NCI-H1048 (cell line): ENCODE measurements around the gene ZNF3.
"Not testable (repeated sequence)": the region's sequence is repeated elsewhere in the genome, so short reads cannot be mapped to it uniquely, and the experiment has no call there.

Source experiments
- DNase-seq: peaks from one replicate; lab custom pipeline; 2025; lab: John Stamatoyannopoulos, UW

The ZNF3 gene

DNA sequence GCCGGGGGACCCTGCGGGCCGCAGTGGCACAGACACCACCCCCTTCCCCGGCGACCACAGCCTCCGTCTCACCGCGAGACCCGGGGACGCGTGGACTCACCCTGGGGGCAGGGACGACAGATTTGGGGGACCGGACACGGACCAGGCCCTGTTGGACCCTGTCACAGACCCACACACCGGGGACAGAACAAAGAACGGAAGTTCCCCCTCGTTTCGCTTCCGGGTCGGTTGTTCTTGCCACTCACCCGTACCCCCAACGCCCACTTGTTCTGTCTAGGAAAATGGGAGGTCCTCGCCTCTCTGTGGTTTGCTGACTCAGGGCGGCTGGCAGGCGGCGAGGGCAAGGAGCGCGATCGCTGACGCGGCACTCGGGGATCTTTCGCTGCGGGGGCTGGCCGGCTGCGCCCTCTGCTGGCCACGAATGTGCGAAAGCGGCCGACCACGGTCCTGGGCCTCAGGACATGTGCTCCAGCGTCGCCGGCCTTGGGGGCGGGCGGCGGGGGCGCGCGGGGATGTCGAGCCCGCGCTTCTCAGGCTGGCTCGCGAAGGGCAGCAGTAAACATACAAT, at the start of gene ZNF3:
Gene ZNF3, minus strand, starts transcription at position 189 of the 568 bp plus-strand sequence. CDS start 4,366 bp downstream, outside the sequence.
- peak; percentile 99 for DNase-seq

- DNase-seq: peak; percentile 20
These were observed 49.3 kb upstream of the ZNF3 start for GRCh38 chr7:100130608-100131453.

DNA sequence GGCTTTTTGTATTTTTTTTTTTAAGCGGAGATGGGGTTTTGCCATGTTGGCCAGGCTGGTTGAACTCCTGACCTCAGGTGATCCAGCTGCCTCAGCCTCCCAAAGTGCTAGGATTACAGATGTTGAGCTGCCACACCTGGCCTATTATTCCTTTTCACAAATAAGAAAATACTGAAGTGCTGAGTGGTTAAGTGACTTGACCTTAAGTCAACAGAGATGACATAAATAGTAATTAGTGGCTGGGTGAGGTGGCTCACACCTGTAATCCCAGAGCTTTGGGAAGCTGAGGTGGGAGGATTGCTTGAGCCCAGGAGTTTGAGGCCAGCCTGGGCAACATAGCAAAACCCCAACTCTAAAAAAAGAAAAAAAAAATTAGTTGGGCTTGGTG, 48.7 kb upstream of the ZNF3 start:
- DNase-seq: not testable (repeated sequence)

- no peak for DNase-seq
These were observed 47.1 kb upstream of the ZNF3 start for GRCh38 chr7:100128637-100128963.

- DNase-seq: no peak
These were observed 46.5 kb upstream of the ZNF3 start for GRCh38 chr7:100127866-100128636.

GRCh38 chr7:100126931-100127865, 45.7 kb upstream of the ZNF3 start, which contains the start of gene MBLAC1:
MBLAC1 (plus strand) TSS chr7:100126967; CDS start chr7:100127396, 429 bp downstream.
- peak; percentile 80 for DNase-seq

DNA sequence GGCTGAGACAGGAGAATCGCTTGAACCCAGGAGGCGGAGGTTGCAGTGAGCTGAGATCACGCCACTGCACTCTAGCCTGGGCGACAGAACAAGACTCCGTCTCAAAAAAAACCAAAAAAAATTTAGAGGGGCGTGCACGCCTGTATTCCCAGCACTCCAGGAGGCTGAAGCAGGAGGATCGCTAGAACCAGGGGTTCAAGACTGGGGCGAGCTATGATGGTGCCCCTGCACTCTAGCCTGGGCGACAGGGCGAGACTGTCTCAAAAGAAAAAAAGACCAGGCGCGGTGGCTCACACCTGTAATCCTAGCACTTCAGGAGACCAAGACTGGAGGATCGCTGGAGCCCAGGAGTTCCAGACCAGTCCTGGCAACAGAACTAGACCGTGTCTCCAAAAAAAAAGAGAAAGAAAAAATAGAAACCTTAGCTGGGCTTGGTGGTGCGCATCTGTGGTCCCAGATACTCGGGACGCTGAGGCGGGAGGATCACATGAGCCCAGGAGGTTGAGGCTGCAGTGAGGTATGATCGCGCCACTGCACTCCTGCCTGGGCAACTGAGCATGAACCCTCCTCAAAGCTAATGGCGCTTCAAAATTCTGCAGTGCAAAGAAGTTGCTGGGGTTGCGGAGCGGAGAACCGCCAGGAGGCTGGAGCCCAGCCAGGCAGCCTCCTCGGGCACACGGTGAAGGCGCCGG, 44.9 kb upstream of the ZNF3 start:
- no peak for DNase-seq

DNA sequence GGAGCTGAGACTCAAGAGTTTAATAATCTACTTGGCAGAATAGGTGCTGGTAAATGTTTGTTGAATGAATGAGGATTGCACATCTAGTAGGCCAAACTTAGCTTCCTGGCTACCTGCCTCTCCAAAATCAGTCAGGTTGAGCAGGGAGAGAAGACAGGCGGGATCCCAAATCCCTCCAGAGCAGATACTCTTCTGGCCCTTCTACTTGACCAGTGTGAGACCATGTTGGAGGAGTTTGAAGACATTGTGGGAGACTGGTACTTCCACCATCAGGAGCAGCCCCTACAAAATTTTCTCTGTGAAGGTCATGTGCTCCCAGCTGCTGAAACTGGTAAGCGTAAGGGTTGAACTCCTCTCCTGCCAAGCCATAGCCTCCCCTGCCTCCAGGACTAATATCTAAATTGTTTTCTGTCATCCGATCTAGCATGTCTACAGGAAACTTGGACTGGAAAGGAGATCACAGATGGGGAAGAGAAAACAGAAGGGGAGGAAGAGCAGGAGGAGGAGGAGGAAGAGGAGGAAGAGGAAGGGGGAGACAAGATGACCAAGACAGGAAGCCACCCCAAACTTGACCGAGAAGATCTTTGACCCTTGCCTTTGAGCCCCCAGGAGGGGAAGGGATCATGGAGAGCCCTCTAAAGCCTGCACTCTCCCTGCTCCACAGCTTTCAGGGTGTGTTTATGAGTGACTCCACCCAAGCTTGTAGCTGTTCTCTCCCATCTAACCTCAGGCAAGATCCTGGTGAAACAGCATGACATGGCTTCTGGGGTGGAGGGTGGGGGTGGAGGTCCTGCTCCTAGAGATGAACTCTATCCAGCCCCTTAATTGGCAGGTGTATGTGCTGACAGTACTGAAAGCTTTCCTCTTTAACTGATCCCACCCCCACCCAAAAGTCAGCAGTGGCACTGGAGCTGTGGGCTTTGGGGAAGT, 43.0 kb upstream of the ZNF3 start:
- no peak for DNase-seq

DNA sequence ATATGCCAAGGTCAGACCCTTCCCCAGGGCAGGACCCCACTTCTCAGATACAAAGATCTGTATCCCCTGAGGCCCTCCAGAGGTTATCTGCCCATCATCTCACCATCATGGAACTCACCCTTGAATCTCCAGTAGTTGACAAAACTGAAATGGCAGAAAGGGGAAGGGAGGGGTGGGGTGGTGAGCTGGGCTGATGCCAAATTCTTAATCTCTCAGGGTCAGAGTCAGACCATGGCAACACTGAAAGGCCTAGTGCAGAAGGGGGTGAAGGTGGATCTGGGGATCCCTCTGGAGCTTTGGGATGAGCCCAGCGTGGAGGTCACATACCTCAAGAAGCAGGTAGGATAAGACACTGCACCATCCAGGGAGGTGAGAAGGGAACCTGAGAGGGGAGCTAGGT, 41.0 kb upstream of the ZNF3 start:
- DNase-seq: no peak

DNA sequence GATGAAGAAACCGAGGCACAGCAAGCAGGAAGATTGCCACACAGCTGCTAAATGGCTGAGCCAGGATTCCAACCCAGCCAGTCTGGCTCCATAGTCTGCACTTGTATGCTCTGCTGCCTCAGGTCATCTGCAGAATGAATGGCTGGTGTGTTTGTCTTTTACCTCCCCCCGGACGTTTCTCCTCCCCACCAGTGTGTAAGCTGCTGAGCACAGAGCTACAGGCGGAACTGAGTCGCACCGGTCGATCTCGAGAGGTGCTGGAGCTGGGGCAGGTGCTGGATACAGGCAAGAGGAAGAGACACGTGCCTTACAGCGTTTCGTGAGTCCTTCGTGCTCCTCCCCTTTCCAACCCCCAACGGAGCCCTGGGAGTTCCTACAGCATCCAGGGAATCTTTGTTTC, 40.5 kb upstream of the ZNF3 start:
- no peak for DNase-seq

- DNase-seq: no peak
These were observed 39.2 kb upstream of the ZNF3 start for GRCh38 chr7:100120733-100121036.

DNA sequence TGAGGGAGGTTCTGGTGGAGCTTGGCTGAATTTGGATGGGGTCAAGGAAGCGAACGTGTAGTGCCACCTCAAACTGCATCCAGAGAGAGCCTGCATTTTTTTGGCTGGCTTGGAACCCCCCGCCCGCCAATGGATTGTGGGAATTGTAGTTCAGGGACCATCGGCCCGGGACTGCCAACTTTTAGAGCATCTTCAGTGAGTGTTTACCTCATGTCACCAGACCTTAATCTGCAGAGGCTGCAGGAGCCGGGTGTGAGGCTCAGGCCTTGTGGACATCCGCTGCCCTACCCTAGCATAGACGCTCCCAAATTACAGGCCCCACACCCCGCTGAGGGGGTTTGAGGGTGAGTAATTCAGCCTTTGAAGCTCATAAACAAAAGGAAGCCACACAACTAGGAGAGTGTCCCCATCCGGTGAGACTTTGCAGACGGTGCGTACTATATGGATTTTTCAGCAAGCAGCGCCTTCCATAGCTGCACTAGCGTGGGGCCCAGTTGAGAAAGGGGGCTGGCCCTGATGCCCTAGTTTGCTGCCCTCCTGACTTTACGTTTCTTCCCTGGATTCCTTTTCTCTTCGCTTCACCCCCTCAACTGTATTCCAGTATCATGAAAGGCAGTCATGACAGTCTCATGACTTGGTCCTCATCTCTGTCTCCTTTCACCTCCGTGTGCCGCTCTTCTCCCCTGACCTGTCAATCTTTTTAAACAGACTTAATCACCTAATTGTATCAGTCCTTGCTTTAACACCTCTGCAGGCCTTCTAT, 38.6 kb upstream of the ZNF3 start:
- DNase-seq: no peak

DNA sequence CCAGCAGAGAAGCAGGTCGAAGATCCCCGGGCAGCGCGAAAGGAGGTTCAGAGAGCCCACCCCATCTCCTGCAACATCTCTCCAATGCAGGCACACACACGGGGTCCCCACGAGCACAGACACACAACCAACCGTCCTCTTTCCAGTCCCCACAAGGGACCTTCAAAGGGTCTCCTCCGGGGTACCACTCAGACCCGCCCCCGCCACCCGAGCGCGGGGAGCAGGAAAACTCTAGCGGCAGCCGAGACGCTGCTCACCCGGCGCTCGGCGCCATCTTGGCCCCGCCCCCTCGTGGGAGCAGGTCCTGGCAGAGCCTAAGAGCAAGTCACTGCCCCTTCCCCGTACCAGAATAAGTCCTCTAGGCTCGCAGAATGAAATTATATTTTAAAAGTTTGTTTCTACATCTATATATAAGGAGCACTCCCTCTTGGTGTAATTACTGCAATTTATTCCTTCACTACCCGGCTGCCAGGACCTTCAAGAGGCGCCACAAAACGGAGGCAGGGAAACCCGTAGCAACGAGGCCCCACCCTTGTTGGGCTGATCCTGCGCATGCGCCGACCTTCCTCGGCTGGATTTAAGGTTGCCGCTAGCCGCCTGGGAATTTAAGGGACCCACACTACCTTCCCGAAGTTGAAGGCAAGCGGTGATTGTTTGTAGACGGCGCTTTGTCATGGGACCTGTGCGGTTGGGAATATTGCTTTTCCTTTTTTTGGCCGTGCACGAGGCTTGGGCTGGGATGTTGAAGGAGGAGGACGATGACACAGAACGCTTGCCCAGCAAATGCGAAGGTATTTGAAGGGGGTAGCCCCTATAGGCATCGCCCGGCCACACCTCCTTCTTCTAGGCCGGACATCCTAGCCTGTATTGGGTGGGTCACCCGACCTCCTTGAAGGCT, 37.8 kb upstream of the ZNF3 start, which contains the start of the genes CNPY4 and TAF6:
Gene CNPY4, plus strand, starts transcription at position 563 of the 898 bp plus-strand sequence. Its CDS starts 111 bp downstream, at position 674.
Gene TAF6, minus strand, starts transcription at position 287 of the 898 bp plus-strand sequence. CDS start 5,149 bp downstream, outside the sequence.
- DNase-seq: peak; percentile 90

DNA sequence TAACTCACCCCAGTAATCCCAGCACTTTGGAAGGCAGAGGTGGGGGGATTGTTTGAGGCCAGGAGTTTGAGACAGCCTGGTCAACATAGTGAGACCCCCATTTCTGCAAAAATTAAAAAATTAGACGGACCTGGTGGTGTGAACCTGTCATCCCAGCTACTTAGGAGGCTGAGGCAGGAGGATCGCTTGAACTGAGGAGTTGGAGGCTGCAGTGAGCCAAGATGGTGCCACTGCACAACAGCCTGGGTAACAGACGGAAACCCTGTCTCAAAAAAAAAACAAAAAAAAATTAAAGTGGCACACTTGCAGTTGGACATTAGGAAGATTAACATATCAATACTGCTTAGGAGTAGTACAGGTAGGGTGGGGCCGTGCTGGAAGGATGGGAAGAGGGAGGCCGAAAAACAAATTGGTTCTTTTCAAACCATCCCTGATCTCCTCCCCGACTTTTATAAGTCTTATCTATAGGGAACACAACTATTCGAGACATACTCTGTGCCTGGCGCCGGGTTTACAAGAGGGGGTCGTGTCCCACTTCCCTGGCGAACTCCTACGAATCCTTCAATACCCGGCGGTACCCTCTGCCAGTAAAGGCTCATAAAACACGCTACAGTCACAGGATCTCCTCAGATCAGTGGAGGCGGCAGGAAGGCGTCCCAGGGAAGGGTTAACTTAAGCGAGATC, 37.0 kb upstream of the ZNF3 start:
- DNase-seq: no peak

GRCh38 chr7:100115026-100115425, 33.5 kb upstream of the ZNF3 start:
- no peak for DNase-seq

- no peak for DNase-seq
These were observed 30.4 kb upstream of the ZNF3 start for GRCh38 chr7:100111914-100112313.

- no peak for DNase-seq
These were observed 29.6 kb upstream of the ZNF3 start for GRCh38 chr7:100111156-100111555.
